PFSK-1 (cell line): ENCODE results near the gene COLEC11.

Source experiments
- FOXP2 ChIP-seq: optimal IDR thresholded peaks from 2 replicates; pipeline ENCODE3; 2011; ENCODE audit warnings: borderline replicate concordance, control low read depth, inconsistent platforms; ENCODE audit not compliant: insufficient read depth; ENCODE audit errors: extremely low read length, extremely low read depth
- POLR2AphosphoS5 ChIP-seq: IDR thresholded peaks from 2 replicates; pipeline ENCODE4 v1.6.1; 2012; ENCODE audit warnings: low read depth, mild to moderate bottlenecking, control low read depth, low read length, moderate library complexity
- REST ChIP-seq, 2 experiments: IDR thresholded peaks; 2 replicates each; pipeline versions ENCODE4 v1.6.1 to v1.8.0; 2011 to 2012; ENCODE audit warnings: low read depth in 2 of 2, low read length in 2 of 2, control low read depth in 1 of 2, inconsistent platforms in 1 of 2, mild to moderate bottlenecking in 1 of 2, moderate library complexity in 1 of 2; ENCODE audit not compliant: insufficient read depth in 1 of 2
- SIN3A ChIP-seq: IDR thresholded peaks from 2 replicates; pipeline ENCODE4 v1.6.1; 2012; ENCODE audit warnings: mild to moderate bottlenecking, low read length, moderate library complexity, borderline replicate concordance; ENCODE audit not compliant: insufficient read depth
- TAF1 ChIP-seq: IDR thresholded peaks from 2 replicates; pipeline ENCODE4 v1.6.1; 2012; ENCODE audit warnings: low read length, control low read depth, borderline replicate concordance; ENCODE audit not compliant: insufficient read depth

The COLEC11 gene

GRCh38 chr2:3644246-3644525, 49.3 kb downstream of the COLEC11 start:
- TF ChIP-seq POLR2AphosphoS5 (no peak), TAF1 (no peak), REST (IDR thresholded peaks at IDR 0.05; ENCODE audit: insufficient read depth in 1 of 2, low read depth in 2 of 2, low read length in 2 of 2) (no peak), FOXP2 (no peak), SIN3A (no peak)

- TF ChIP-seq REST (IDR thresholded peaks at IDR 0.05; ENCODE audit: insufficient read depth in 1 of 2, low read depth in 2 of 2, low read length in 2 of 2) (no peak), TAF1 (no peak), SIN3A (no peak)
These were observed 50.1 kb downstream of the COLEC11 start for GRCh38 chr2:3644891-3645605.

GRCh38 chr2:3645745-3646389, 51.0 kb downstream of the COLEC11 start:
- TF ChIP-seq FOXP2 (no peak), SIN3A (no peak), REST (IDR thresholded peaks at IDR 0.05; ENCODE audit: insufficient read depth in 1 of 2, low read depth in 2 of 2, low read length in 2 of 2) (no peak)

GRCh38 chr2:3646446-3646845, 51.5 kb downstream of the COLEC11 start:
- TF ChIP-seq POLR2AphosphoS5, result no peak
- no peak for TF ChIP-seq SIN3A
- no peak for TF ChIP-seq TAF1
- no peak for TF ChIP-seq FOXP2
- no peak for TF ChIP-seq REST (IDR thresholded peaks at IDR 0.05; ENCODE audit: insufficient read depth in 1 of 2, low read depth in 2 of 2, low read length in 2 of 2)

GRCh38 chr2:3647246-3647645, 52.3 kb downstream of the COLEC11 start:
- TF ChIP-seq TAF1 (no peak), REST (IDR thresholded peaks at IDR 0.05; ENCODE audit: insufficient read depth in 1 of 2, low read depth in 2 of 2, low read length in 2 of 2) (no peak), SIN3A (no peak), FOXP2 (no peak), POLR2AphosphoS5 (no peak)
